ENCODE measurements around the gene UNKL.

UNKL gene

GRCh38 chr16:1350691-1351090, 63.8 kb downstream of the UNKL start:
- peak overlapping the region; percentile 99 for H3K4me3 ChIP-seq (ENCODE audit: low read depth, low read length)
- TF ChIP-seq CTCF (IDR thresholded peaks at IDR 0.05; ENCODE audit: control insufficient read depth, extremely low read depth, insufficient read depth) = no peak
- no peak for DNase-seq (ENCODE audit: low read depth)

- no peak for TF ChIP-seq CTCF (IDR thresholded peaks at IDR 0.05; ENCODE audit: control insufficient read depth, extremely low read depth, insufficient read depth)
- no peak for DNase-seq (ENCODE audit: low read depth)
- no peak overlapping the region for H3K4me3 ChIP-seq (ENCODE audit: low read depth, low read length)
Observed at GRCh38 chr16:1349951-1350350, 64.6 kb downstream of the UNKL start.

- DNase-seq (ENCODE audit: low read depth) = no peak
- H3K4me3 ChIP-seq (ENCODE audit: low read depth, low read length) = no peak overlapping the region
- TF ChIP-seq CTCF (IDR thresholded peaks at IDR 0.05; ENCODE audit: control insufficient read depth, extremely low read depth, insufficient read depth) = no peak
Observed at GRCh38 chr16:1349351-1349750, 65.2 kb downstream of the UNKL start.

- H3K4me3 ChIP-seq (ENCODE audit: low read depth, low read length) = no peak overlapping the region
- no peak for TF ChIP-seq CTCF (IDR thresholded peaks at IDR 0.05; ENCODE audit: control insufficient read depth, extremely low read depth, insufficient read depth)
- no peak for DNase-seq (ENCODE audit: low read depth)
Observed at GRCh38 chr16:1348926-1349325, 65.6 kb downstream of the UNKL start.

- no peak for TF ChIP-seq CTCF (IDR thresholded peaks at IDR 0.05; ENCODE audit: control insufficient read depth, extremely low read depth, insufficient read depth)
- H3K4me3 ChIP-seq (ENCODE audit: low read depth, low read length) = no peak overlapping the region
- DNase-seq (ENCODE audit: low read depth) = no peak
Observed at GRCh38 chr16:1348441-1348840, 66.1 kb downstream of the UNKL start.

- TF ChIP-seq CTCF (IDR thresholded peaks at IDR 0.05; ENCODE audit: control insufficient read depth, extremely low read depth, insufficient read depth) = no peak
- DNase-seq (ENCODE audit: low read depth) = no peak
- no peak overlapping the region for H3K4me3 ChIP-seq (ENCODE audit: low read depth, low read length)
Observed at GRCh38 chr16:1347962-1348361, 66.5 kb downstream of the UNKL start.

GRCh38 chr16:1347286-1347855, 67.1 kb downstream of the UNKL start:
- DNase-seq (ENCODE audit: low read depth) = no peak
- TF ChIP-seq CTCF (IDR thresholded peaks at IDR 0.05; ENCODE audit: control insufficient read depth, extremely low read depth, insufficient read depth) = no peak
- no peak overlapping the region for H3K4me3 ChIP-seq (ENCODE audit: low read depth, low read length)
